ENCODE data around the gene IL22RA1.

IL22RA1 gene

DNA sequence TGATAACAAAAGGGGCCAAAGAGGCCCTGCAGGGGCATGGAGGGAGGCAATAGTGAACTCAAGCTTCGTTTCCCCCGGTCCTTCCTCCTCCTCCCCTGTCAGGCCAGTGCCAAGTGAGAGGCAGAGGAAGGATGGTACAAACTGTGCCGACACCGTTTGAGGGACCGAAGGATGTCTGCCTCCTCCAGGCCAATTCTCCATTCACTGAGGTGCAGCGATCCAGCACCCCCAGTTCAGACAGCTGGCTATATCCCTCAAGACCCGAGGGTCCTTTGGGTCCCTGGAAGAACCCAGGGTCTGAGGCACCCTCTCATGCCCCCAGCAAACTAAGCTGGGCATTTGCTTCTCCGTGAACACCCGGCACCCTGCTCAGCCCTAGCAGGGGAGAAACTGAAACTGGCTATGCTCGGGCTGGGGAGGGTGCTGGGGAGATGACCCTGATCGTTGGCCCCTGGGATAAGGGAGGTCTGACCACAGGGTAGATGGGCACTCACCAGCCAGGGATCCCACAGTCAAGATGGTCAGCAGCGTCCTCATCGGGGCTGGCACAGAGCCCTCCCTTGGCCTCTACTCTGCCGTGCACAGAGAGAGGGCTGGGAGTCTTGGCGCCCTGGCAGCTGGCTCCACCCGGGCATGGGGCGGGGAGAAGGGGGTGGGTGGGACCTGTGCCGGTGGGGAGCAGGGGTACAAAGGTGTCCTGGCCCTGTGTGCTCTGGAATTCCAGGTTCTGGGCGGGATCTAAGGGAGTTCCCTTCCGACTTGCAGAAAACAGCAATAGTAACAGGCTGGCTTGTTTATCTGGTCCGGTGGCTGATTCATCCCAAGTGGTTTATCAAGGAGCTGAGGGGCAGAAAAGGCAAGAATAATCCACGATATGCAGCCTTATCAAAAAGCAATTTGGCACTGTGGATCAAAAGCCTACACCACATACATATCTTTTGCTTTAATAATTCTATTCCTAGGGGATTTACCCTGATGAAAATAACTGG is at the start of gene IL22RA1:
Gene IL22RA1 (minus strand): TSS at position 595 of the 989 bp plus-strand sequence. CDS start 58 bp downstream, at position 537.
- DNase-seq (ENCODE audit: low read depth) = no peak

DNA sequence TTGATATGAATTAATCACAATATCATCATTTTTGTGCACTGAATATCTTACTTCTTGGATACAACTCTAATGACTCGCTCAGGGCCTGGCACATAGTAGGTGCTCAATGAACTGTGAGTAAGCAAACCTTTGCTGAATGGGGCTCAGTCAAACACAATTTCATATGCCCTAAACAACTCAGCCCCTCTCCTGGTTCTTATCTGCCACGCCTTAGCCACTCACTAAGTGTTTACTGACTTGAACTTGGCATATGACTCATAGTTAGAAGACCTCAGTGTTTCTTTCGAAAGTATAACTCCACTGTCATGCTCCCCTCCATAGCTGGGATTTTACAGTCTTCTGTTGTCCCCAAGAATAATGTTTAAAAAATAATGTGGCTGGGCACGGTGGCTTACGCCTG is 48.9 kb upstream of the IL22RA1 start:
- DNase-seq (ENCODE audit: low read depth) = peak; percentile 49

DNA sequence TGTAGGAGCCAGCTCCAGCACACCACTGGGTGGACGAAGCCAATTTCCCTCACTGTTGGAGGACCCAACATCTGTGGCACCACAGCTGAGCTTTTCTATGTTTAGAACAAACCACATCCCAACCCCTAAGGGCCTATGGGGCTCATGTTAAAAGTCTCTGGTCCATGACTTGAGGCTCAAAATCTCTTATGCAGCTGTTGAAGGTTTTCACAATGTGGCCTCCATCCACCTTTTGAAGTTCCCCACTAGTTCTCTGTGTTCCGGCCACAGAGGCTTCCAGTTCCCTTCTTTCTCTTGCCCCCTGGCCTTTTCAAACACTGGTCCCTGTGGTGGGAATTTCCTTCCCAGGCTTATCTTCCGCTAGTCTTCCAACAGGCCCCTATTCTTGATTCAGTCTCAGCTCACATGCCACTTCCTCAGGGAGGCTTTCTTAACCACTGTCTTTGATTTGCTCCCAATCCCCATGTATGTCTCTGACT is 48.1 kb upstream of the IL22RA1 start:
- no peak for DNase-seq (ENCODE audit: low read depth)

GRCh38 chr1:24189528-24189927 is 46.6 kb upstream of the IL22RA1 start:
- no peak for DNase-seq (ENCODE audit: low read depth)

- peak; percentile 71 for DNase-seq (ENCODE audit: low read depth)
These were observed 44.3 kb upstream of the IL22RA1 start, which contains the start of gene IFNLR1 for GRCh38 chr1:24186993-24187790. IFNLR1 (minus strand) TSS chr1:24187289; CDS start chr1:24187248, 41 bp downstream.

GRCh38 chr1:24186711-24186992 is 43.7 kb upstream of the IL22RA1 start:
- no peak for DNase-seq (ENCODE audit: low read depth)

DNA sequence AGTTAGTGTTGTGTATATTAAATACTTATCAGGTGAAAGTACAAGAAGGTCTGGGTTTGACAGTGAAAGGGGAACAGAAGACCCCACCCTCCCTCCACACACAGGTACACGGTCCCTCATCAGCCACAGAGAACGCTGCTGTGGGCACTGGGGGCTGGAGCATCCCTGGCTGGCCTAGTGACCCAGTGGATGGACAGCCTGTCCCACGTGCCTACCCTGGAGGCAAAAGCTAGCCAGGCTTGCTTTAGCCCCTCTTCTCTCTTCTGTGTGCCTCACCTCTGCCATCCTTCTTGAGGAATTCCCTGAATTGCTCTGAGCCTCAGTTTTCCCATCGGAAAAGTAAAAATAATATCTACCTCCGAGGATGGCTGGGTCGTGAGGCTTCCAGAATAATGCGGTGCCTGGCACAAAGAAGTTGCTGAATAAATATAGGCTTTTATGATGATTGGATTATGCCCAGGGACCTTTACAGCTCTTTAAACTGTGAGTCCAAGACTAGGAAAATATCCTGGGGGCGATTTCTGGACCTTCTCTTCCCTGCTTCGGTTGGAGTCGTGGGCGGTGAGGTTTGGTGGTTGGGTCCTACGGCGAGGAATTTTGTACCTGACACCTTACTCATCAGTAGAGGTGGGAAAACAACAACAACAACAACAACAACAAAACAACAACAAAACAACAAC is 43.2 kb upstream of the IL22RA1 start:
- DNase-seq (ENCODE audit: low read depth) = no peak

- no peak for DNase-seq (ENCODE audit: low read depth)
These were observed 42.1 kb upstream of the IL22RA1 start for GRCh38 chr1:24185076-24185475.

DNA sequence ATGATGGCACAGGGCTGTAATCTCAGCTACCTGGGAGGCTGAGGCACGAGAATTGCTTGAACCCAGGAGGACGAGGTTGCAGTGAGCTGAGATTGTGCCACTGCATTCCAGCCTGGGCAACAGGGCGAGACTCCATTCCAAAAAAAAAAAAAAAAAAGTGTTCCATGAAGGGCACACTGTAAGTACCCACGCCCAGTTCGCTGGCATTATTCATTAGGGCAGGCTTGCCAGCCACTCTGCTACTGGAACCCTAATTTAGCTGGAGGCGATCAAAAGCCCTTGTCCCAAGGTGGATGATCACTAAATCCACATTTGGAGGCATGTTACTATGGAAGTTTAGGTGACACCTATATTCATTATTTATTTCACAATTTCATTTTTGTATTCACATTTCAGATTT is 39.1 kb upstream of the IL22RA1 start:
- DNase-seq (ENCODE audit: low read depth) = no peak

DNA sequence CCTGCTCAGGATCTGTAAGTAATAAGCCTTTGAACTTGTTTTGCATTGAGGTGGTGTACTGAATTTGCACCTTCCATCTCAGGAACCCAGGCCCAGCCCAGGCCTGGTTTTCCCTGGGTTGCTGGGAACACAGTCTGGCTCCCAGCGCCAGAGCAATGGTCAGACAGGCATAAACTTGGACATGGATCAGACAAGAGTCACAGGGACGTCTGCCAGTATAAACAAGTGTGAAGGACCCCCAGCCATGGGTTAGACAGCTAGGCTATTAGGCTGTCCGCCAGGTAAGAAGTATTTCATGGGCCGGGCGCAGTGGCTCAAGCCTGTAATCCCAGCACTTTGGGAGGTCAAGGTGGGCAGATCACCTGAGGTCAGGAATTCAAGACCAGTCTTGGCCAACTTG is 38.7 kb upstream of the IL22RA1 start:
- DNase-seq (ENCODE audit: low read depth) = no peak

DNA sequence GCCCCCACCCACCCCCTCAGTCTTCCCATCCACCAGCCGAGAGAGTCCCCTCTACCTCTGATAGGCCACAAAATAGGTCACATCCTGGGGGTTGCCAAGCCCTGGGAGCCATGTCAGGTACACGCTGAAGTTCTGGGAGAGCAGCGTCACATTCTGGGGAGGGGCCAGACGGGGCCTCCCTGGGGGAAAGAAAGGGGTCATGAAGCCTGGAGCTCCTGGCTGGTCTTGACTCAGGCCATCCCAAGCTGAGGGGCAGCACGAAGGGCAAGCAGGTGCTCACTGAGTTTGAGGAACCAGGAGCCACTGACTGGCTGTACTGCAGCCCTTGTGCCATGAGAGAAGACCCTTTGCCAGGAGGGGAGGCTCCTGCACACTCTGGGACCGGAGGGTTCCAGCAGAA is 37.7 kb upstream of the IL22RA1 start:
- DNase-seq (ENCODE audit: low read depth) = no peak

- DNase-seq (ENCODE audit: low read depth) = no peak
These were observed 36.4 kb upstream of the IL22RA1 start for GRCh38 chr1:24179251-24179840.

DNA sequence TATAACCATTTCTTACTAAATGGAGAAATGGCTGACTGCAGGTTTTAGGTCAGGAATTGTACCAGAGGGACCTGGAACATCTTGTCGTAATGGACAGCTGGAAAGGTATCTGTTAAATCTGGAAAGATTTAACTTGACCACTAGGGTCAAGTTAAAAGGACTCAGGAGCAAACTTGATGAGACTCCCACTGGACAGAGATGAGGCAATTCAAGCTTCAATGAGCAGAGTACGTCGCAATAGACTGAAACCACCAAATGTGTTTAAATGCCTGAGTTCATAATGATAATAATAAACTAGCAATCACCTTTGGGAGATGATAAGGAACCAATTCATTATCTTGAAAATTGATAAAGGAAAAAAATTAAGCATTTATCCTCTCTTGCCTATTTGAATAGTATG is 35.5 kb upstream of the IL22RA1 start:
- no peak for DNase-seq (ENCODE audit: low read depth)

DNA sequence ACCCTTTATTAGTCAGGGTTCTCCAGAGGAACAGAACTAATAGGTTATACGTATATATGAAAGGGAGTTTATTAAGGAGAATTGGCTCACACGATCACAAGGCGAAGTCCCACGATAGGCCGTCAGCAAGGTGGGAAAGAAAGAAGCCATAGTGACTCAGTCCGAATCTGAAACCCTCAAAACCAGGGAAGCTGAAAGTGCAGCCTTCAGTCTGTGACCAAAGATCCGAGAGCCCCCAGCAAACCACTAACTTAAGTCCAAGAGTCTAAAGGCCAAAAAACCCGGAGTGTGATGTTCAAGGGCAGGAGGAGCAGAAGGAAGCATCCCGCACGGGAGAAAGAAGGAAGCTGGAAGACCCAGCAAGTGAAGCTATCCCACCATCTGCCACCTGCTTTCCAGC is 34.2 kb upstream of the IL22RA1 start:
- no peak for DNase-seq (ENCODE audit: low read depth)

- no peak for DNase-seq (ENCODE audit: low read depth)
These were observed 32.3 kb upstream of the IL22RA1 start for GRCh38 chr1:24175033-24175755.

DNA sequence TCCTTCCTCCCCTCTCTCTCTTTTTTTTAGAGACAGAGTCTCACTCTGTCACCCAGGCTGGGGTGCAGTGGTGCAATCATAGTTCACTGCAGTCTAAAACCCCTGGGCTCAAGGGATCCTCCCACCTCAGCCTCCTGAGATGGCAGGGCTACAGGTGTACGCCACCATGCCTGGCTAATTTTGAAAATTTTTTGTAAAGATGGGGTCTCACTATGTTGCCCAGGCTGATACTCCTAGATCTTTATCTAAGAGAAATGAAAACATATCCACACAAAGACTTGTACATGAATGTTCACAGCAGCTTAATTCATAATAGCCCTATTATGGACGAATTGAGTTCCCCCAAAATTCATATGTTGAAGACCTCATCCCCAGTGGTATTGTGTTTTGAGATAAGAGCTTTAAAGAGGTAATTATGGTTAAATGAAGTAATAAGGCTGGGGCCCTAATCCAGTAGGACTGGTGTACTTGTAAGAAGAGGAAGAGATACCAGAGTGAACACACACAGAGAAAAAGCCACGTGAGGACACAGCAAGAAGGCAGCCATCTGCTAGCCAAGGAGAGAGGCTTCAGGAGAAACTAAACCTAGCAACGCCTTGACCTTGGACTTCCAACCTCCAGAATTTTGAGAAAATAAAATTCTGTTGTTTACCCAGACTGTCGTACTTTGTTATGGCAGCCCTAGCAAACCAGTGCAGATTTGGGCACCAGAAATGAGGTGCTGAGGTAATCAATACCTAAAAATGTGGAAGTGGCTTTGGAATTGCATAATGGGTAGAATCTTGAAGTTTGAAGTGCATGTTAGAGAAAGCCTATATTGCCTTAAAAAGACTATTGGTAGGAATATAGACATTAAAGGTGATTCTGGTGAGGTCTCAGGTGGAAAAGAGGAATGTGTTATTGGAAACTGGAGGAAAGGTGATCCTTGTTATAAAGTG is 31.0 kb upstream of the IL22RA1 start:
- DNase-seq (ENCODE audit: low read depth) = no peak

DNA sequence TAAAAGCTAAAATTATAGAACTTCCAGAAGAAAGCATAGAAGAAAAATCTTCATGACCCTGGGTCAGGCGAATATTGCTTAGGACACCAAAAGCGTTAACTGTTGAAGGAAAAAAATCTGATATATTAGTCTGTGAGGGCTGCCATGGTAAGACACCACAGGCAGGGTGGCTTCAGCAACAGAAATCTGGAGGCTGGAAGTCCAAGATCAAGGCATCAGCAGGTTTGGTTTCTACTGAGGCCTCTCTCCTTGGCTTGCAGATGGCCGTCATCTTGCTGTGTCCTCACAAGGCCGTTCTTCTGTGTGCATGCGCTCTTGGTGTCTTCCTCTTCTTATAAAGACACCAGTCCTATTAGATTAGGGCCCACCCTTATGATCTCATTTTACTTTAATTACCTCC is 29.7 kb upstream of the IL22RA1 start:
- DNase-seq (ENCODE audit: low read depth) = no peak

GRCh38 chr1:24169286-24169685 is 26.3 kb upstream of the IL22RA1 start:
- DNase-seq (ENCODE audit: low read depth) = no peak

DNA sequence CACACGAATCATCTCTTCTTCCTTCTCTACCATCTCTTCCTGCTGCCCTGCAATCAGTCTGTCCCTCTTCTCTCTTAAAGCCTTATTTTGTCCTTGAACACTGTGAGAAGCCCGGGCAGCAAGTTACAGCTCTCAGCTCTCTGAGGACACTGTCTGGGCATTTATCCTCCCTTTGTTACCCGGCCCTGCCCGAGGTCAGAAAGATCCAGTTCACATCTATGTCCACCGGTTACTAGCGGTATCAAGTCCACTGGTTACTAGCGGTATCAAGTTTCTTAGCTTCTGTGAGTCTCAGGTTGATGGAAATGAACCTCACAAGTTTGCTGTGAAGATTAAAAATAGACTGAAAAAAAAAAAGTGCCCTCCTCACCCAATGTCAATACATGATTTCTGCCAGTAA is 25.3 kb upstream of the IL22RA1 start:
- no peak for DNase-seq (ENCODE audit: low read depth)

- DNase-seq (ENCODE audit: low read depth) = no peak
These were observed 24.1 kb upstream of the IL22RA1 start for GRCh38 chr1:24167008-24167407.
